ENCODE results near the gene SPRR2F.

SPRR2F gene

DNA sequence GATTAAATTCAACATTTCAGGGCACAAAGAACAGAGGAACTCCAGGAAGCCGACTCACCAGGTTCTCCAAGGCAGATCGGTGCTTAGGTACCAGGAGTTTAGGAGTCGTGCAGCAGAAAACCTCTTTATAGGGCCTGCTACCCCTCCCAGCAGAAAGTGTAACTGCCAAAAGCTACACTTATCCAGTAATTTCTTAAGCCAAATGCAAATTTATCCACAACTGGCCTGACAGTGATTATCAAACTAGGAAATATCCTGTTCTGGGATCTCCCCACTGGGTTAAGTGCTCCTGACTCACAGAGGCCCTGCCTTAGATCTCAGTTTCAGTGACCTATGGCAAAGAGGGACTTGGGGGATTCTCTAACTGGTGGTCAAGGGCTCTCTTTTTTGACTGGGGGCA lies at the start of gene SPRR2F:
Gene SPRR2F (minus strand): TSS at position 101 of the 400 bp plus-strand sequence. CDS start 783 bp downstream, outside the sequence.
- Histone ChIP-seq H3K27ac (no peak within 1 kb of the TSS), H3K4me1 (ENCODE audit: control insufficient read depth in 1 of 2, insufficient read depth in 1 of 2, low read depth in 1 of 2, low read length in 1 of 2) (no peaks in the 10 kb centered on the region), H3K36me3 (no peaks in the 10 kb centered on the region), H3K4me3 (ENCODE audit: low read depth in 1 of 2, low read length in 1 of 2) (no peak within 1 kb of the TSS), H3K27me3 (peaks cover 4% of the 10 kb centered on the region), H3K9me3 (no peaks in the 10 kb centered on the region)
- no peak for TF ChIP-seq CTCF (IDR thresholded peaks at IDR 0.05)

DNA sequence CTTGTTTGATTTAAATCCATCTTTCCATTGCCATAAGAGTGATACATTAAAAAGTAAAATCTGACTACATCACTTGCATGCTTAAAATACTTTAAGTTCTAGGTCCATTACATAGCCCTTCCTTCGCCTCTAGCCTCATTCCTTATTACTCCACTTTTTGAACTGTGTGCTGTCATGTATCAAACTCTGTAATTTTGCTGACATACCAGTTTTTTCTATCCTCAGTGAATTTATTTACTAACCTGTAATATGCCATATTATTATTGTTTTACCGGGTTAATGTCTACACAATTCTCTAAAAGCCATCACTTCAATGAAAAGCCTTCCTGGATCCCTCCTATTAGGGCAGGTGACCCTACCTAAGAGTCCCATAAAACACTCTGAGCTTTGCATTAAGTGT lies 42.2 kb upstream of the SPRR2F start:
- H3K27me3 ChIP-seq: peaks cover 29% of the 10 kb centered on the region
- no peak overlapping the region for H3K4me3 ChIP-seq (ENCODE audit: low read depth in 1 of 2, low read length in 1 of 2)
- no peaks in the 10 kb centered on the region for H3K4me1 ChIP-seq (ENCODE audit: control insufficient read depth in 1 of 2, insufficient read depth in 1 of 2, low read depth in 1 of 2, low read length in 1 of 2)
- no peak overlapping the region for H3K27ac ChIP-seq
- TF ChIP-seq CTCF (IDR thresholded peaks at IDR 0.05): no peak
- no peaks in the 10 kb centered on the region for H3K36me3 ChIP-seq
- H3K9me3 ChIP-seq: no peaks in the 10 kb centered on the region

GRCh38 chr1:153152481-153152880 lies 39.2 kb upstream of the SPRR2F start:
- Histone ChIP-seq H3K9me3 (no peaks in the 10 kb centered on the region), H3K4me3 (ENCODE audit: low read depth in 1 of 2, low read length in 1 of 2) (no peak overlapping the region), H3K4me1 (ENCODE audit: control insufficient read depth in 1 of 2, insufficient read depth in 1 of 2, low read depth in 1 of 2, low read length in 1 of 2) (no peaks in the 10 kb centered on the region), H3K27me3 (peaks cover 30% of the 10 kb centered on the region), H3K36me3 (no peaks in the 10 kb centered on the region), H3K27ac (no peak overlapping the region)
- no peak for TF ChIP-seq CTCF (IDR thresholded peaks at IDR 0.05)

GRCh38 chr1:153150846-153151245 lies 37.5 kb upstream of the SPRR2F start, which contains the start of gene SPRR2G:
Gene SPRR2G, minus strand, starts transcription at chr1:153150890. Its CDS starts 780 bp downstream, at chr1:153150110.
- no peak for TF ChIP-seq CTCF (IDR thresholded peaks at IDR 0.05)
- Histone ChIP-seq H3K27me3 (peaks cover 37% of the 10 kb centered on the region), H3K27ac (no peak within 1 kb of the TSS), H3K4me1 (ENCODE audit: control insufficient read depth in 1 of 2, insufficient read depth in 1 of 2, low read depth in 1 of 2, low read length in 1 of 2) (no peaks in the 10 kb centered on the region), H3K9me3 (no peaks in the 10 kb centered on the region), H3K36me3 (no peaks in the 10 kb centered on the region), H3K4me3 (ENCODE audit: low read depth in 1 of 2, low read length in 1 of 2) (no peak within 1 kb of the TSS)

GRCh38 chr1:153141377-153141776 lies 28.1 kb upstream of the SPRR2F start:
- TF ChIP-seq CTCF (IDR thresholded peaks at IDR 0.05): no peak
- Histone ChIP-seq H3K36me3 (no peaks in the 10 kb centered on the region), H3K4me3 (ENCODE audit: low read depth in 1 of 2, low read length in 1 of 2) (no peak overlapping the region), H3K4me1 (ENCODE audit: control insufficient read depth in 1 of 2, insufficient read depth in 1 of 2, low read depth in 1 of 2, low read length in 1 of 2) (no peaks in the 10 kb centered on the region), H3K9me3 (no peaks in the 10 kb centered on the region), H3K27ac (no peak overlapping the region), H3K27me3 (peaks cover 49% of the 10 kb centered on the region)

DNA sequence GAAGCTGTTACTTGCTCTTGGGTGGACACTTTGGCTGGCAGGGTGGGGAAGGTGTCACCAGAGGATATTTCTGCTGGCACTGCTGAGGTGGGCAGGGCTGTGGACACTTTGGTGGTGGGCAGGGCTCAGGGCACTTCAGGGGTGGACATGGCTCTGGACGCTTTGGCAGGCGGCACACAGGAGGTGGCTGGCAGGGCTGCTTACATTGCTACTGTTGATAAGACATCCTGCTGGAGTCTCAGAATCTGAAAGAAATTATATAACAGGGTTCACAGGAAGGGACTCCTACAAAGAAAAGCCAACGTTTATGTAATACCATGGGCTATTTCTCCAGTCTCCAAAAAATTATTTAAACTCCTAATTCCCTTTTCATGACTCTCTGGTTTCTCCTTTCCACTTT lies 27.2 kb upstream of the SPRR2F start:
- Histone ChIP-seq H3K4me1 (ENCODE audit: control insufficient read depth in 1 of 2, insufficient read depth in 1 of 2, low read depth in 1 of 2, low read length in 1 of 2) (no peaks in the 10 kb centered on the region), H3K27ac (no peak overlapping the region), H3K27me3 (peaks cover 40% of the 10 kb centered on the region), H3K36me3 (no peaks in the 10 kb centered on the region), H3K4me3 (ENCODE audit: low read depth in 1 of 2, low read length in 1 of 2) (no peak overlapping the region), H3K9me3 (no peaks in the 10 kb centered on the region)
- no peak for TF ChIP-seq CTCF (IDR thresholded peaks at IDR 0.05)

Measured in neutrophil (primary cell).